Mammary epithelial cell (primary cell): ENCODE data around the gene SCNN1A.

Experiments
- CTCF ChIP-seq, 2 donors: IDR thresholded peaks in 1 of 2; conservative IDR thresholded peaks in 1 of 2; 2 replicates each; pipeline ENCODE4 v1.5.1; 2011 to 2012; ENCODE audit warnings: inconsistent platforms in 2 of 2, low read length in 2 of 2, mild to moderate bottlenecking in 2 of 2, control low read depth in 1 of 2, low read depth in 1 of 2; ENCODE audit not compliant: insufficient read depth in 1 of 2; ENCODE audit errors: extremely low read depth in 1 of 2
- EZH2 ChIP-seq: IDR thresholded peaks from 2 replicates; pipeline ENCODE4 v1.6.1; 2012; ENCODE audit warnings: low read length, inconsistent platforms, borderline replicate concordance

GRCh38 chr12:6351622-6352021 lies 23.7 kb downstream of the SCNN1A start:
- TF ChIP-seq CTCF (conservative IDR thresholded peaks at IDR 0.05 in 1 of 2, IDR thresholded peaks at IDR 0.05 in 1 of 2; ENCODE audit: extremely low read depth in 1 of 2, insufficient read depth in 1 of 2, low read depth in 1 of 2, low read length in 2 of 2) (no peak), EZH2 (no peak)
